Natural killer cell (primary cell): ENCODE results near the gene CFL2. TPM values are rescaled to one million over a fixed set of nuclear protein-coding genes. Genes with fewer than 3 reads are reported as not detected.

ENCODE experiments used
- ATAC-seq, 3 donors: fragments of 150-1000 bp in 2 of 3; fragments of 200-7000 bp in 1 of 3; cut with Tn5 transposase; 1 replicate in 1 of 3; 2 replicates in 2 of 3; pipeline ENCODE4 v1.10.0; 2021; ENCODE audit warnings: mild to moderate bottlenecking in 2 of 3, moderate library complexity in 2 of 3
- DNase-seq, 2 donors: peaks; one replicate each; pipeline versions ENCODE4 v3.0.0 to v3.0.0-alpha.2; 2013 to 2021; ENCODE audit warnings: mixed read lengths in 1 of 2
- H3K27ac ChIP-seq: one replicate; pipeline ENCODE4 v1.5.1; 2013; ENCODE audit warnings: mild to moderate bottlenecking, low read length
- H3K27me3 ChIP-seq: one replicate; pipeline ENCODE4 v1.6.1; 2013; ENCODE audit warnings: low read length; ENCODE audit not compliant: control insufficient read depth, insufficient read depth
- H3K36me3 ChIP-seq: one replicate; pipeline ENCODE4 v1.6.1; 2013; ENCODE audit warnings: low read length; ENCODE audit not compliant: control insufficient read depth, insufficient read depth
- H3K4me1 ChIP-seq: one replicate; pipeline ENCODE4 v1.6.1; 2013; ENCODE audit warnings: low read length; ENCODE audit not compliant: control insufficient read depth, insufficient read depth
- H3K4me3 ChIP-seq: one replicate; pipeline ENCODE4 v1.5.1; 2013; ENCODE audit warnings: low read length
- H3K9me3 ChIP-seq: one replicate; pipeline ENCODE4 v1.6.1; 2013; ENCODE audit warnings: low read length; ENCODE audit not compliant: control insufficient read depth, insufficient read depth
- H3K27ac Mint-ChIP-seq, 2 donors: one replicate each; pipeline ENCODE4 v1.8.0; 2022; ENCODE audit warnings: mild to moderate bottlenecking in 2 of 2, mixed read lengths in 2 of 2, moderate library complexity in 1 of 2
- H3K27me3 Mint-ChIP-seq, 2 donors: one replicate each; pipeline ENCODE4 v1.8.0; 2022; ENCODE audit warnings: low read depth in 2 of 2, mixed read lengths in 2 of 2
- H3K36me3 Mint-ChIP-seq: one replicate; pipeline ENCODE4 v1.8.0; 2022; ENCODE audit warnings: mixed read lengths
- H3K4me1 Mint-ChIP-seq, 2 donors: one replicate each; pipeline ENCODE4 v1.8.0; 2022; ENCODE audit warnings: mixed read lengths in 2 of 2
- H3K4me3 Mint-ChIP-seq: one replicate; pipeline ENCODE4 v1.8.0; 2022; ENCODE audit warnings: mild to moderate bottlenecking, moderate library complexity, mixed read lengths
- H3K9me3 Mint-ChIP-seq, 2 donors: one replicate each; pipeline ENCODE4 v1.8.0; 2022; ENCODE audit warnings: mixed read lengths in 2 of 2
- intact Hi-C: fragments of 100-400 bp; cut with micrococcal nuclease; formaldehyde crosslinking; loops from one replicate; pipeline ENCODE4 v1.14.2; 2022
- total RNA-seq, 4 donors: library from RNA; stranded (reverse); fragments of 120-200 nt in 1 of 4; gene quantifications; one replicate each; pipeline versions ENCODE4 v1.2.3 to v1.2.4, GENCODE V29; 2013 to 2022
- TF ChIP-seq, protein P1 (sequence below): fragments of 200-600 bp; IDR thresholded peaks from one replicate; pipeline ENCODE4 v1.8.0; 2022; ENCODE audit warnings: antibody characterized with exemption

Gene CFL2
- total RNA-seq, 3 donors from 2014 or later (not counting 1 experiment from before 2014, with no cell fraction given) = 22.5 to 30.3 (median 25.7) TPM

DNA sequence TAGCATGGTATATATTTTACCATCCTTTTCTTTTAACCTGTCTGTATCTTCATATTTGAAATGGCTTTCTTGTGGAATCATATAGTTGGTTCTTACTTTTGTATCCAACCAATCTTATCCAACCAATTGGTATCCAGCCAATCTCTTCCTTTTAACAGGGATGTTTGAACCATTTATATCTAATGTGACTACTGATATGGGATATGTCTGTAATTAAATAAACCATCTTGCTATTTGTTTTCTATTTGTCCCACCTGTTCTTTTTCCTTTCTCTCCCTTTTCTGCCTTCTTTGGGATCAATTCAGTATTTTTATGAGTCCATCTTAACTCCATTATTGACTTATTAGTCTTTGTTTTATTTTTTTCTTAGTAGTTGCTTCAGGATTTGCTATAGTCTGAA is 53.6 kb downstream of the CFL2 start:
- Mint-ChIP-seq H3K4me3 (no peak overlapping the region), H3K36me3 (no peaks in the 10 kb centered on the region), H3K4me1 (no peaks in the 10 kb centered on the region), H3K27me3 (peaks cover 0 to 5% of the 10 kb centered on the region in 2 donors), H3K9me3 (no peaks in the 10 kb centered on the region), H3K27ac (no peak overlapping the region)
- Histone ChIP-seq H3K4me3 (no peak overlapping the region), H3K4me1 (no peaks in the 10 kb centered on the region), H3K27me3 (no peaks in the 10 kb centered on the region), H3K36me3 (no peaks in the 10 kb centered on the region), H3K9me3 (no peaks in the 10 kb centered on the region), H3K27ac (no peak overlapping the region)
- intact Hi-C loops = no loop called here
- no peak for ATAC-seq
- TF ChIP-seq, protein P1, sequence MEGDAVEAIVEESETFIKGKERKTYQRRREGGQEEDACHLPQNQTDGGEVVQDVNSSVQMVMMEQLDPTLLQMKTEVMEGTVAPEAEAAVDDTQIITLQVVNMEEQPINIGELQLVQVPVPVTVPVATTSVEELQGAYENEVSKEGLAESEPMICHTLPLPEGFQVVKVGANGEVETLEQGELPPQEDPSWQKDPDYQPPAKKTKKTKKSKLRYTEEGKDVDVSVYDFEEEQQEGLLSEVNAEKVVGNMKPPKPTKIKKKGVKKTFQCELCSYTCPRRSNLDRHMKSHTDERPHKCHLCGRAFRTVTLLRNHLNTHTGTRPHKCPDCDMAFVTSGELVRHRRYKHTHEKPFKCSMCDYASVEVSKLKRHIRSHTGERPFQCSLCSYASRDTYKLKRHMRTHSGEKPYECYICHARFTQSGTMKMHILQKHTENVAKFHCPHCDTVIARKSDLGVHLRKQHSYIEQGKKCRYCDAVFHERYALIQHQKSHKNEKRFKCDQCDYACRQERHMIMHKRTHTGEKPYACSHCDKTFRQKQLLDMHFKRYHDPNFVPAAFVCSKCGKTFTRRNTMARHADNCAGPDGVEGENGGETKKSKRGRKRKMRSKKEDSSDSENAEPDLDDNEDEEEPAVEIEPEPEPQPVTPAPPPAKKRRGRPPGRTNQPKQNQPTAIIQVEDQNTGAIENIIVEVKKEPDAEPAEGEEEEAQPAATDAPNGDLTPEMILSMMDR = no peak
- no peak for DNase-seq

Other genes starting within 250 kb of the CFL2 start
- gene EAPP, start 174.9 kb downstream of the CFL2 start, total RNA-seq = 10 to 100 TPM; 70.5 to 96.6 (median 76.1) TPM
- gene SNX6, start 84.4 kb downstream of the CFL2 start, total RNA-seq = 10 to 100 TPM; 62.6 to 77.7 (median 67.1) TPM
- 10 to 100 TPM; 54.6 to 89.5 (median 64.6) TPM for gene BAZ1A, start 160.8 kb upstream of the CFL2 start, total RNA-seq